Activated naive CD4-positive, alpha-beta T cell treated with anti-CD3 and anti-CD28 coated beads, Interleukin-2, amount 10 ng/mL, durations not matched to agents 7 days and 5 days (primary cell): ENCODE data around the gene PGP.

Experiments
- CTCF ChIA-PET: fragments of 350-600 bp; sonication (Branson Sonifier 250); formaldehyde crosslinking; loops from one replicate; lab custom pipeline; 2021; ENCODE audit warnings: antibody characterized with exemption; lab: Charles Lee
- DNase-seq: peaks from one replicate; pipeline ENCODE4 v3.0.0-alpha.2; 2020
- H3K27ac Mint-ChIP-seq: one replicate; pipeline ENCODE4 v1.8.0; 2021; ENCODE audit warnings: mild to moderate bottlenecking, moderate library complexity, mixed read lengths
- H3K27me3 Mint-ChIP-seq: one replicate; pipeline ENCODE4 v1.8.0; 2021; ENCODE audit warnings: mild to moderate bottlenecking, mixed read lengths
- H3K36me3 Mint-ChIP-seq: one replicate; pipeline ENCODE4 v1.8.0; 2021; ENCODE audit warnings: mixed read lengths
- H3K4me1 Mint-ChIP-seq: one replicate; pipeline ENCODE4 v1.8.0; 2021; ENCODE audit warnings: mixed read lengths
- H3K4me3 Mint-ChIP-seq: one replicate; pipeline ENCODE4 v1.8.0; 2021; ENCODE audit warnings: mild to moderate bottlenecking, moderate library complexity, mixed read lengths
- H3K9me3 Mint-ChIP-seq: one replicate; pipeline ENCODE4 v1.8.0; 2021; ENCODE audit warnings: mixed read lengths

The PGP gene

DNA sequence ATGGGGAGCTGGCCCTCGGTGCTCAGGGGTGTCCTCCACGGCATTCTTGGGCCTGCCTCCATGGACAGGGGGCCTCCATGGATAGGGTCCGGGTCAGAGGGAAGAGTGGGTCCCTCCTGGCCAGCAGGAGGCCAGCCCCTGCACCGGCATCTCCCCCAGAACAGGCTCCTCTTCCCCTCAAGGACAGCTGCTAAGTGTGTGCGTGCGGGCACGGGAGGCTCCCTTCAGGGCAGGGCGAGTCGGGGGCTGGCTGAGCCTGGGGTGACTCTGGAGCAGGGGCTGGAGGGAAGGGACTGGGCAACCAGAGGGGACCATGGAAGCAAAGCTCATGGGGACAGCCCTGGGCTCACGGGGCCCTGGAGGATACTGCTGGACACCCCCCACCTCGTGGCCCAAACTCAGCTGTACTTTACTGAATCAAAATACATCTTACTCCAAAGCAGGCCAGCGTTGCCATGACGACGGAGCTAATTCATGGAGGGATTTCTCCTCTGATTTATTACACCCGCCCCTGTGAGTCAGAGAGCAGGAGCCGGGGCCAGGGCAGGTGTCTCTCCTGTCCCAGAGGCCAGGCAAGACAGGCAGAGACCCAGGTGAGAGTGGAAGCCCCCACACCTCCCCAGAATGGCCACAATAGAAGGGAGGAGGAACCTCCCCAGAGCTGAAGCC is 20.3 kb downstream of the PGP start:
- no peak overlapping the region for H3K27ac Mint-ChIP-seq
- no peaks in the 10 kb centered on the region for H3K36me3 Mint-ChIP-seq
- H3K27me3 Mint-ChIP-seq = peaks cover 67% of the 10 kb centered on the region
- peaks cover 4% of the 10 kb centered on the region for H3K4me1 Mint-ChIP-seq
- no peaks in the 10 kb centered on the region for H3K9me3 Mint-ChIP-seq
- no peak overlapping the region for H3K4me3 Mint-ChIP-seq
- peak; percentile 50 for DNase-seq
- CTCF ChIA-PET = interaction anchor here (0.8 to 2.1 kb wide), 10 partner anchors 9 to 307 kb away, joined by 3 to 16 read pairs (median 4); partner anchors contain the start of genes ECI1 and PGP

DNA sequence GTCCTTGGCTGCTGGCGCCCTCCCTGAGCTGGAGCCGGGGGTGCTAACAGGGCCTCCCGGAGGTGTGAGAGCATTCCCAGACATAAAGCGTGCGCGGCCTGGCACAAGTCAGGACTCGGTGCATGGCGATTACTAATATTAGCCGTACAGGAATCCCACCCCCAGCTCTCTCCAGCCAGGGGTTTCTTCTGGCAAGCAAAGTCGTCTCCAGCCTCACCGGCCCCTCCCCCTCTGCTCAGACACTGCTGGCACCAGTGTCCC is 23.3 kb downstream of the PGP start:
- Mint-ChIP-seq H3K4me1 (peaks cover 4% of the 10 kb centered on the region), H3K36me3 (no peaks in the 10 kb centered on the region), H3K4me3 (no peak overlapping the region), H3K9me3 (no peaks in the 10 kb centered on the region), H3K27me3 (peaks cover 41% of the 10 kb centered on the region), H3K27ac (no peak overlapping the region)
- DNase-seq = no peak
- CTCF ChIA-PET = no interaction called here

- no peak for DNase-seq
- Mint-ChIP-seq H3K9me3 (no peaks in the 10 kb centered on the region), H3K4me1 (peaks cover 4% of the 10 kb centered on the region), H3K27me3 (peaks cover 36% of the 10 kb centered on the region), H3K27ac (no peak overlapping the region), H3K36me3 (no peaks in the 10 kb centered on the region), H3K4me3 (no peak overlapping the region)
- CTCF ChIA-PET = no interaction called here
These were observed 23.8 kb downstream of the PGP start for GRCh38 chr16:2190659-2191445.

DNA sequence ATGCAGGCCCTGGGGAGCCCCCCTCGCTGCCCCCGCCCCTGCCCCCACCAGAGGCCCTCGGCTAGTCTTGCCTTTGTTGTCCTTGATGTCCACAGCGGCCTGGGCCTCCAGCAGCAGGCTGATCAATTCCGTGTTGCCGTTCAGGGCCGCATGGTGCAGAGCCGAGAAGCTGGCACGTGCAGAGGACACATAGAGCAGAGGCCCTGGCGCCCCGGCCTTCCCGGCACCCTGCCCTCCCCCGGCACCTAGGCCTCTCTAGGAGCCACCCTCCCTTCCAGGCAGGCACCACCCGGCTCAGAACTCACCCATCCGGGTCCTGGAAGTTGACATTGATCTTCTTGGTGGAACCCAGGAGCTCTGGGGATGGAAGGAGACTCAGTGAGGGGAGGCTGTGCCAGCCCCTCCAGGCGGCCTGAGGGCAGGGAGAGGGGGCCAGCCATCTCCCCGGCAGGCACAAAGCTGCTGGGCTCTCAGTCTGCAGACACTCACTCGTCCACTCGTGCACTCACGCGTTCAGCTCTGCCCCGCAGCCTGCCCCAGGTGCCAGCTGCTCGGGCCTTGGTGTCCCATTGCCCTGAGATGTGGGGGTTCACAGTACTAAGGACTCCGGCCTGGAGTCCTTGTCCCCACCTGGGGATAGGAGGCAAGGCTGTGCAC is 24.5 kb downstream of the PGP start:
- DNase-seq = no peak
- CTCF ChIA-PET = no interaction called here
- H3K36me3 Mint-ChIP-seq = no peaks in the 10 kb centered on the region
- H3K4me3 Mint-ChIP-seq = no peak overlapping the region
- H3K27me3 Mint-ChIP-seq = peaks cover 29% of the 10 kb centered on the region
- no peaks in the 10 kb centered on the region for H3K9me3 Mint-ChIP-seq
- H3K4me1 Mint-ChIP-seq = peaks cover 4% of the 10 kb centered on the region
- H3K27ac Mint-ChIP-seq = no peak overlapping the region

DNA sequence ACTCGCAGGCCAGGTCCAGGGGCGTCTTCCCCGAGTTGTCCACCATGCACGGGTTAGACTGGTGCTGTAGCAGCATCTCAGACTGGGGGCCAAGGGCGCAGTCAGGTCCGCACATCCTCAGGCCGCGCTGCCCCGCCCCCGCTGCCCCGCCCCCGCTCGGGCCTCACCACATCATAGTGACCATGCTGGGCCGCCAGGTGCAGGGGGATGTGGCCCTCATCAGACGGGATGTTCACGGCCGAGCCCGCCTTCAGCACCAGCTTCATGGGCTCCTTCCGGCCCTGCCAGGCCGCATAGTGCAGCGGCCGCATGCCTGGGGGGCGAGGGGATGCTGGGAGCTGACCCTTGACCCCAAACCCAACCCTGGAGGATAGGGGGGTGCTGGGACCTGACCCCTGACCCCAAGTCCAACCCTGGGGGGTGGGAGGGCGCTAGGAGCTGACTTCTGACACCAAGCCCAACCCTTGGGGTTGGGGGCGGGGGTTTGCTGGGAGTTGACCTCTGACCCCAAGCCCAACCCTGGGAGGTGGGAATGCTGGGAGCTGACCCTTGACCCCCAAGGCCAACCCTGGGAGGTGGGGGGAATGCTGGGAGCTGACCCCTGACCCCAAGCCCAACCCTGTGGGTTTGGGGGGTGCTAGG is 25.3 kb downstream of the PGP start:
- H3K36me3 Mint-ChIP-seq = no peaks in the 10 kb centered on the region
- H3K4me1 Mint-ChIP-seq = no peaks in the 10 kb centered on the region
- CTCF ChIA-PET = no interaction called here
- H3K4me3 Mint-ChIP-seq = no peak overlapping the region
- DNase-seq = no peak
- H3K27ac Mint-ChIP-seq = no peak overlapping the region
- H3K9me3 Mint-ChIP-seq = no peaks in the 10 kb centered on the region
- H3K27me3 Mint-ChIP-seq = peaks cover 21% of the 10 kb centered on the region

- CTCF ChIA-PET = interaction anchor here (1.1 kb wide), 1 partner anchor 41 kb away, joined by 4 read pairs; no protein-coding TSS in a partner anchor
- Mint-ChIP-seq H3K9me3 (no peaks in the 10 kb centered on the region), H3K27me3 (peaks cover 11% of the 10 kb centered on the region), H3K36me3 (no peaks in the 10 kb centered on the region), H3K27ac (no peak overlapping the region), H3K4me3 (no peak overlapping the region), H3K4me1 (no peaks in the 10 kb centered on the region)
- DNase-seq = no peak
These were observed 26.2 kb downstream of the PGP start for GRCh38 chr16:2188395-2188794.

DNA sequence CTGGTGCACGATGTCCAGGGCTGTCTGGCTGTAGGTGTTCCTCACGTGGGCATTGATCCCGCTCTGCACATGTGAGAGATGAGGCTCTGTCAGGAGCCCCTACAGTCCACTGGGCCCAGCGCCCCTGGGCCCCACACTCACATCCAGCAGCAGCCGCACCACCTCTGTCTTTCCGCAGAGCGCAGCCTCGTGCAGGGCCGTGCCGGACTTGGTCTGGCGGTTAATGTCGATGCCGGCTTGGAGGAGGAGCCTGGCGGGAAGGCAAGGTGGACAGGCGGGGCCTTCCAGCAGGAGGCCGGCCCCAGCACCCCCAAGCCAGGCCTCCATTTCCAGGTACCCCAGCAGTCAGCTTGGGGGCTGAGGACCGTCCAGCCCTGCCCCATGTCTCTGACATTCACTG is 27.4 kb downstream of the PGP start:
- CTCF ChIA-PET = interaction anchor here (1.1 kb wide), 1 partner anchor 39 kb away, joined by 4 read pairs; no protein-coding TSS in a partner anchor
- Mint-ChIP-seq H3K4me3 (no peak overlapping the region), H3K27me3 (peaks cover 3% of the 10 kb centered on the region), H3K9me3 (no peaks in the 10 kb centered on the region), H3K4me1 (no peaks in the 10 kb centered on the region), H3K36me3 (no peaks in the 10 kb centered on the region), H3K27ac (no peak overlapping the region)
- DNase-seq = no peak

GRCh38 chr16:2186505-2186904 is 28.1 kb downstream of the PGP start:
- H3K9me3 Mint-ChIP-seq = no peaks in the 10 kb centered on the region
- no peaks in the 10 kb centered on the region for H3K36me3 Mint-ChIP-seq
- no peak for DNase-seq
- CTCF ChIA-PET = no interaction called here
- H3K27ac Mint-ChIP-seq = no peak overlapping the region
- H3K27me3 Mint-ChIP-seq = no peaks in the 10 kb centered on the region
- no peak overlapping the region for H3K4me3 Mint-ChIP-seq
- H3K4me1 Mint-ChIP-seq = no peaks in the 10 kb centered on the region

- Mint-ChIP-seq H3K27me3 (no peaks in the 10 kb centered on the region), H3K4me3 (no peak overlapping the region), H3K36me3 (no peaks in the 10 kb centered on the region), H3K4me1 (no peaks in the 10 kb centered on the region), H3K9me3 (no peaks in the 10 kb centered on the region), H3K27ac (no peak overlapping the region)
- CTCF ChIA-PET = interaction anchor here (0.9 kb wide), 1 partner anchor 9 kb away, joined by 4 read pairs; no protein-coding TSS in a partner anchor
- no peak for DNase-seq
These were observed 28.6 kb downstream of the PGP start for GRCh38 chr16:2186064-2186463.

DNA sequence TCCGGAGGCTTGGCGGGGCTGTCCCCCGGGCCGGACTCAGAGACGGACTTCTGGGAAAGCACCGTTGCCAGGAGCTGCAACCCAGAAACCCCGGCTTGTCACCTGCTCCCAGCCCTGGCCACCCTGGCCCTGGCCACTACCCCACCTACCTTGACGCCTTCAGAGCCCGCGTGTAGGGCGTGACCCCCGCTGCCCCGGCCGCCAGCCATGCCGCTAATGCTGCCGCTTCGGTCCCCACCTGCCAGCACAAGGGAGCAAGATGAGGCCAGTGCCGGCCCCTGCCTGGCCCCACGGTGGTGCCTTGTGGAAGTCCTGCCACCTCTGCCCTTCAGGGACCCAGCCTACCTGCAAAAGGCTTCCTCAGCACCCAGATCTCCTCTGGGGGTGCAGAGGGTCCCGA is 29.7 kb downstream of the PGP start:
- no peaks in the 10 kb centered on the region for H3K9me3 Mint-ChIP-seq
- H3K27ac Mint-ChIP-seq = no peak overlapping the region
- no peak overlapping the region for H3K4me3 Mint-ChIP-seq
- no peaks in the 10 kb centered on the region for H3K27me3 Mint-ChIP-seq
- DNase-seq = no peak
- CTCF ChIA-PET = no interaction called here
- H3K36me3 Mint-ChIP-seq = no peaks in the 10 kb centered on the region
- H3K4me1 Mint-ChIP-seq = no peaks in the 10 kb centered on the region

GRCh38 chr16:2184346-2184745 is 30.3 kb downstream of the PGP start:
- Mint-ChIP-seq H3K9me3 (no peaks in the 10 kb centered on the region), H3K27ac (peak overlapping the region; percentile 47), H3K4me3 (no peak overlapping the region), H3K4me1 (no peaks in the 10 kb centered on the region), H3K27me3 (no peaks in the 10 kb centered on the region), H3K36me3 (no peaks in the 10 kb centered on the region)
- CTCF ChIA-PET = no interaction called here
- DNase-seq = no peak

GRCh38 chr16:2183671-2184070 is 31.0 kb downstream of the PGP start:
- Mint-ChIP-seq H3K9me3 (no peaks in the 10 kb centered on the region), H3K27me3 (no peaks in the 10 kb centered on the region), H3K4me3 (no peak overlapping the region), H3K4me1 (no peaks in the 10 kb centered on the region), H3K36me3 (no peaks in the 10 kb centered on the region), H3K27ac (no peak overlapping the region)
- DNase-seq = no peak
- CTCF ChIA-PET = no interaction called here

DNA sequence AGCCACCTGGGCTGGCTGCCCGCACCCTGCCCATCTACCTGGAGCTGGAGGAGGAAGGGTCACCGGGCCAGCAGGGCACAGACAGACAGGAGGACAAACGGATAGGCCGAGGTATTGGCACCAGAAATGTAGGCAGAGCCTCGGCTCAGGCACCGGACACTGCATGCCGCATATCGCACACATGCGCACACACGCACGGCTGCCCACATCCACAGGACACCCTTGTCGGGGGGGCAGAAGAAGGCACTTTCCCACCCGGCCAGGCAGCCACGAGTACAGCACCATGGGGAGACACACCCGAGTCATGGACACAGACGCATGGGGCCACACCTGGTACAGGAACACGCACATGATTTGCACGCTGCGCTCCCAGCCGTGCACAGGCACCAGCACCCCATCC is 32.7 kb downstream of the PGP start:
- H3K27me3 Mint-ChIP-seq = no peaks in the 10 kb centered on the region
- DNase-seq = no peak
- no peak overlapping the region for H3K4me3 Mint-ChIP-seq
- no peaks in the 10 kb centered on the region for H3K4me1 Mint-ChIP-seq
- H3K27ac Mint-ChIP-seq = no peak overlapping the region
- CTCF ChIA-PET = no interaction called here
- H3K36me3 Mint-ChIP-seq = peaks cover 3% of the 10 kb centered on the region
- H3K9me3 Mint-ChIP-seq = no peaks in the 10 kb centered on the region
